SIG-M5 treated with dmso at 0.1 percent for 504 hours (cell line): ENCODE measurements around the gene PPP1R3C.

ENCODE experiments used
- DNase-seq: peaks from one replicate; lab custom pipeline; 2025; ENCODE audit not compliant: unreplicated experiment; lab: John Stamatoyannopoulos, UW

Gene PPP1R3C

GRCh38 chr10:91632671-91633550, at the start of gene PPP1R3C:
PPP1R3C (minus strand) TSS chr10:91633071; CDS start chr10:91632969, 102 bp downstream.
- DNase-seq, result peak; percentile 57

GRCh38 chr10:91681361-91682276, 48.7 kb upstream of the PPP1R3C start:
- no peak for DNase-seq

- DNase-seq, result no peak
Observed at GRCh38 chr10:91680487-91680886, 47.6 kb upstream of the PPP1R3C start.

GRCh38 chr10:91679296-91679695, 46.4 kb upstream of the PPP1R3C start:
- no peak for DNase-seq

- DNase-seq, result no peak
Observed at GRCh38 chr10:91677911-91678310, 45.0 kb upstream of the PPP1R3C start.

- DNase-seq, result no peak
Observed at GRCh38 chr10:91672021-91672608, 39.2 kb upstream of the PPP1R3C start.

GRCh38 chr10:91668913-91669312, 36.0 kb upstream of the PPP1R3C start:
- DNase-seq, result no peak

GRCh38 chr10:91665842-91666241, 33.0 kb upstream of the PPP1R3C start:
- DNase-seq, result no peak

GRCh38 chr10:91664426-91664825, 31.6 kb upstream of the PPP1R3C start:
- DNase-seq, result no peak

GRCh38 chr10:91662993-91663392, 30.1 kb upstream of the PPP1R3C start:
- no peak for DNase-seq

- DNase-seq, result no peak
Observed at GRCh38 chr10:91653219-91653870, 20.5 kb upstream of the PPP1R3C start.

- DNase-seq, result no peak
Observed at GRCh38 chr10:91652364-91652763, 19.5 kb upstream of the PPP1R3C start.

- DNase-seq, result no peak
Observed at GRCh38 chr10:91643700-91644099, 10.8 kb upstream of the PPP1R3C start.

- DNase-seq, result no peak
Observed at GRCh38 chr10:91642831-91643692, 10.2 kb upstream of the PPP1R3C start.

GRCh38 chr10:91636892-91637291, 4.0 kb upstream of the PPP1R3C start:
- no peak for DNase-seq

GRCh38 chr10:91635401-91636400, 2.8 kb upstream of the PPP1R3C start:
- peak; percentile 60 for DNase-seq

GRCh38 chr10:91634898-91635297, 2.0 kb upstream of the PPP1R3C start:
- DNase-seq, result no peak

- no peak for DNase-seq
Observed at GRCh38 chr10:91634246-91634645, 1.4 kb upstream of the PPP1R3C start.

GRCh38 chr10:91630625-91631024, 2.2 kb downstream of the PPP1R3C start:
- DNase-seq, result no peak
